ENCODE results near the gene NELFE. TPM values are rescaled to one million over a fixed set of nuclear protein-coding genes. Genes with fewer than 3 reads are reported as not detected.

The NELFE gene
- total and polyA plus RNA-seq, 7 donors = 44.3 to 86.9 (median 49.4) TPM

- Histone ChIP-seq H3K27ac (no peak overlapping the region), H3K36me3 (ENCODE audit: insufficient read depth in 1 of 2, low read depth in 1 of 2) (no peaks in the 10 kb centered on the region), H3K4me3 (no peak overlapping the region), H3K4me1 (no peaks in the 10 kb centered on the region), H3K27me3 (ENCODE audit: insufficient read depth in 3 of 3, low read length in 2 of 3) (no peaks in the 10 kb centered on the region), H3K9me3 (no peaks in the 10 kb centered on the region)
- DNase-seq = no peak
- intact Hi-C loops (cut with DNase I) = no loop called here
- 9 to 13% (median 12%) methylated on average over 5 of the region's 5 CpGs for WGBS, 3 donors
- ATAC-seq = no peak
- TF ChIP-seq, protein P1, sequence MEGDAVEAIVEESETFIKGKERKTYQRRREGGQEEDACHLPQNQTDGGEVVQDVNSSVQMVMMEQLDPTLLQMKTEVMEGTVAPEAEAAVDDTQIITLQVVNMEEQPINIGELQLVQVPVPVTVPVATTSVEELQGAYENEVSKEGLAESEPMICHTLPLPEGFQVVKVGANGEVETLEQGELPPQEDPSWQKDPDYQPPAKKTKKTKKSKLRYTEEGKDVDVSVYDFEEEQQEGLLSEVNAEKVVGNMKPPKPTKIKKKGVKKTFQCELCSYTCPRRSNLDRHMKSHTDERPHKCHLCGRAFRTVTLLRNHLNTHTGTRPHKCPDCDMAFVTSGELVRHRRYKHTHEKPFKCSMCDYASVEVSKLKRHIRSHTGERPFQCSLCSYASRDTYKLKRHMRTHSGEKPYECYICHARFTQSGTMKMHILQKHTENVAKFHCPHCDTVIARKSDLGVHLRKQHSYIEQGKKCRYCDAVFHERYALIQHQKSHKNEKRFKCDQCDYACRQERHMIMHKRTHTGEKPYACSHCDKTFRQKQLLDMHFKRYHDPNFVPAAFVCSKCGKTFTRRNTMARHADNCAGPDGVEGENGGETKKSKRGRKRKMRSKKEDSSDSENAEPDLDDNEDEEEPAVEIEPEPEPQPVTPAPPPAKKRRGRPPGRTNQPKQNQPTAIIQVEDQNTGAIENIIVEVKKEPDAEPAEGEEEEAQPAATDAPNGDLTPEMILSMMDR (IDR thresholded peaks at IDR 0.05) = no peak
These were observed 35.8 kb downstream of the NELFE start for GRCh38 chr6:31922942-31923341.

DNA sequence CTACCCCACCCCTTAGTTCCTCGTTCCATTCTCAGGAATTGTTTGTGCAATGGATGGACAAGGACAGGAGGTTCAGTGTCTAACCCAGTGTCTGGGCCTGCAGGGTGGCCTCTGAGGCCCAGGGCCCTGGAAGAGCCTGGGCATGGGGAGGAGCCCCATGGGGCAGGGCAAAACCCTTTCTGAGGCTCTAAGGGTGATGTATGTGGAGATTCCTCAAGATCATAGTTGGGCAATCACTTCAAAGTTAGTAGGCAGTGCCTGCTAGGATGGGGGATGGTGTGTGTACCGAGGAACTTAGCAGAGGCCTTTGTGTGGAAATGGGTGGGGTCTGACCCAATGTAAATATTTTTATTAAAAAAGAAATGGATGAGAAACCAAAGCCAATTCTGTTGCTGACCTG, 38.0 kb downstream of the NELFE start:
- Histone ChIP-seq H3K4me3 (no peak overlapping the region), H3K4me1 (no peaks in the 10 kb centered on the region), H3K27ac (no peak overlapping the region), H3K36me3 (ENCODE audit: insufficient read depth in 1 of 2, low read depth in 1 of 2) (no peaks in the 10 kb centered on the region), H3K27me3 (ENCODE audit: insufficient read depth in 3 of 3, low read length in 2 of 3) (peaks cover 0 to 2% (median 0%) of the 10 kb centered on the region in 3 donors), H3K9me3 (no peaks in the 10 kb centered on the region)
- intact Hi-C loops (cut with DNase I) = no loop called here
- WGBS, 3 donors = 76 to 80% (median 77%) methylated on average over 2 of the region's 2 CpGs
- DNase-seq = no peak
- no peak for ATAC-seq
- TF ChIP-seq, protein P1 (IDR thresholded peaks at IDR 0.05) = no peak

DNA sequence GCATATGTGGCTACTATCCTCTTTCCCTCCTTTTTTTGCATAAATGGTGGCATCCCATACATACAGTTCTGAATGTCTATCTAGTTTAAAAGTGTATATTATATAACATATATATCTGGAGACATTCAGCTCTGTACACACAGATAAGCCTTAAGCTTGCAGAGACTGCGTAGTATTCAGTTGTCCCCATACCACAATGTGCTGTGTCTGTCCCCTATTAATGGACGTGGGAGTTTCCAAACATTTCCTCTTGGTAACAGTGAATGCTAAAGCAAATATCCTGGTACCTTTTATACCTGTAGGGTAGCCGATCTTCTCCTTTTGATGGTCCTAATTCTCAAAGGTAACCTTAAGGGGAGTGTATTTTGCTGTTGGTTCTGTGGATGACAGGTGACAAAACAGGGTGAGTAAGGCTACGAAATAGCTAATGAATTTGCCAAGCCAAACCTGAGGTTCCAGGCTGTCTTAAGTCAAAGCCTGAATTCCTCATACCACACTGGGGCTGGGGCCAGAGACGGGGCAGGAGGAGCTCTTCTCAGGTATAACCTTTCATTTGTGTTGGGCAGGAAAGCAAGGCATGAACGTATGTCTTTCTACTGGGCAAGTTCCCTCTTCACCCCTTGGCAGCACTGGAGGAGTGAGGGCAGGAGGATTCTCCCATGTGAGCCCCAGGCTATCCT, 39.0 kb downstream of the NELFE start:
- TF ChIP-seq, protein P1 (IDR thresholded peaks at IDR 0.05) = no peak
- Histone ChIP-seq H3K4me1 (no peaks in the 10 kb centered on the region), H3K36me3 (ENCODE audit: insufficient read depth in 1 of 2, low read depth in 1 of 2) (no peaks in the 10 kb centered on the region), H3K27me3 (ENCODE audit: insufficient read depth in 3 of 3, low read length in 2 of 3) (peaks cover 0 to 3% (median 0%) of the 10 kb centered on the region in 3 donors), H3K4me3 (no peak overlapping the region), H3K27ac (no peak overlapping the region), H3K9me3 (no peaks in the 10 kb centered on the region)
- intact Hi-C loops (cut with DNase I) = no loop called here
- DNase-seq = no peak
- no peak for ATAC-seq
- 79 to 86% (median 80%) methylated on average over 6 of the region's 6 CpGs for WGBS, 3 donors

- DNase-seq (no peak), ATAC-seq (no peak)
- no peaks in the 10 kb centered on the region for H3K9me3 ChIP-seq
- H3K36me3 ChIP-seq (ENCODE audit: insufficient read depth in 1 of 2, low read depth in 1 of 2) = no peaks in the 10 kb centered on the region
- WGBS, 3 donors = 74 to 83% (median 82%) methylated on average over 8 of the region's 8 CpGs
- H3K4me3 ChIP-seq = no peak overlapping the region
- no peaks in the 10 kb centered on the region for H3K4me1 ChIP-seq
- H3K27ac ChIP-seq = no peak overlapping the region
- H3K27me3 ChIP-seq (ENCODE audit: insufficient read depth in 3 of 3, low read length in 2 of 3) = peaks cover 0 to 3% (median 0%) of the 10 kb centered on the region in 3 donors
- TF ChIP-seq, protein P1 (IDR thresholded peaks at IDR 0.05) = no peak
- intact Hi-C loops (cut with DNase I) = no loop called here
These were observed 40.6 kb downstream of the NELFE start for GRCh38 chr6:31918069-31918720.

Measured in psoas muscle (tissue), 8 donors.